Keratinocyte (primary cell): ENCODE results near the gene EFCAB13.
"Not testable (repeated sequence)": the region's sequence is repeated elsewhere in the genome, so short reads cannot be mapped to it uniquely, and the experiment has no call there.

Experiments used
- CTCF ChIP-seq, 3 experiments: IDR thresholded peaks in 1 of 3; conservative IDR thresholded peaks in 1 of 3; optimal IDR thresholded peaks in 1 of 3; 2 replicates in 2 of 3; 3 replicates in 1 of 3; pipeline versions ENCODE3 to v1.5.1; 2011; ENCODE audit warnings: low read length in 3 of 3, mild to moderate bottlenecking in 3 of 3, moderate library complexity in 2 of 3, control low read depth in 1 of 3, inconsistent platforms in 1 of 3; ENCODE audit not compliant: insufficient read depth in 2 of 3; ENCODE audit errors: extremely low read depth in 1 of 3
- EZH2 ChIP-seq: IDR thresholded peaks from one replicate; pipeline ENCODE4 v1.6.1; 2012; ENCODE audit warnings: inconsistent platforms, mild to moderate bottlenecking, low read length, moderate library complexity

GRCh38 chr17:47432240-47432639, 108.5 kb downstream of the EFCAB13 start:
- not testable (repeated sequence) for TF ChIP-seq EZH2; CTCF (optimal IDR thresholded peaks at IDR 0.05 in 1 of 3, IDR thresholded peaks at IDR 0.05 in 1 of 3, conservative IDR thresholded peaks at IDR 0.05 in 1 of 3; ENCODE audit: extremely low read depth in 1 of 3, insufficient read depth in 2 of 3, low read length in 3 of 3)
